Kidney epithelial cell (primary cell): ENCODE data around the gene CD36. TPM values are rescaled to one million over a fixed set of nuclear protein-coding genes. Genes with fewer than 3 reads are reported as not detected.

Experiments
- DNase-seq: peaks from one replicate; pipeline ENCODE4 v3.0.0-alpha.2; 2010; ENCODE audit warnings: low read depth
- H3K27me3 ChIP-seq: 2 replicates; pipeline ENCODE4 v1.6.0; 2011; ENCODE audit warnings: low read length; ENCODE audit not compliant: control insufficient read depth, insufficient read depth
- H3K36me3 ChIP-seq: 2 replicates; pipeline ENCODE4 v1.5.1; 2011; ENCODE audit warnings: low read length; ENCODE audit not compliant: control insufficient read depth, insufficient read depth
- H3K4me3 ChIP-seq: 2 replicates; pipeline ENCODE4 v1.5.1; 2011; ENCODE audit warnings: low read depth, mild to moderate bottlenecking, control low read depth, low read length
- total RNA-seq: library from RNA; depleted of rRNA; stranded (reverse); fragments of >200 nt; gene quantifications from 2 replicates; pipeline ENCODE4 v1.2.3, GENCODE V29; 2015
- TF ChIP-seq, protein P1 (sequence below): IDR thresholded peaks from 2 replicates; pipeline ENCODE4 v1.5.1; 2011; ENCODE audit warnings: mild to moderate bottlenecking, moderate library complexity, low read length, control low read depth, inconsistent platforms; ENCODE audit not compliant: insufficient read depth, poor library complexity, severe bottlenecking

The CD36 gene
- total RNA-seq, 1 donor from 2014 or later: not detected

- H3K4me3 ChIP-seq: no peak overlapping the region
- DNase-seq: no peak
- H3K27me3 ChIP-seq: no peaks in the 10 kb centered on the region
- TF ChIP-seq, protein P1, sequence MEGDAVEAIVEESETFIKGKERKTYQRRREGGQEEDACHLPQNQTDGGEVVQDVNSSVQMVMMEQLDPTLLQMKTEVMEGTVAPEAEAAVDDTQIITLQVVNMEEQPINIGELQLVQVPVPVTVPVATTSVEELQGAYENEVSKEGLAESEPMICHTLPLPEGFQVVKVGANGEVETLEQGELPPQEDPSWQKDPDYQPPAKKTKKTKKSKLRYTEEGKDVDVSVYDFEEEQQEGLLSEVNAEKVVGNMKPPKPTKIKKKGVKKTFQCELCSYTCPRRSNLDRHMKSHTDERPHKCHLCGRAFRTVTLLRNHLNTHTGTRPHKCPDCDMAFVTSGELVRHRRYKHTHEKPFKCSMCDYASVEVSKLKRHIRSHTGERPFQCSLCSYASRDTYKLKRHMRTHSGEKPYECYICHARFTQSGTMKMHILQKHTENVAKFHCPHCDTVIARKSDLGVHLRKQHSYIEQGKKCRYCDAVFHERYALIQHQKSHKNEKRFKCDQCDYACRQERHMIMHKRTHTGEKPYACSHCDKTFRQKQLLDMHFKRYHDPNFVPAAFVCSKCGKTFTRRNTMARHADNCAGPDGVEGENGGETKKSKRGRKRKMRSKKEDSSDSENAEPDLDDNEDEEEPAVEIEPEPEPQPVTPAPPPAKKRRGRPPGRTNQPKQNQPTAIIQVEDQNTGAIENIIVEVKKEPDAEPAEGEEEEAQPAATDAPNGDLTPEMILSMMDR: no peak
- no peaks in the 10 kb centered on the region for H3K36me3 ChIP-seq
These were observed 69.7 kb downstream of the CD36 start for GRCh38 chr7:80708123-80708522.

DNA sequence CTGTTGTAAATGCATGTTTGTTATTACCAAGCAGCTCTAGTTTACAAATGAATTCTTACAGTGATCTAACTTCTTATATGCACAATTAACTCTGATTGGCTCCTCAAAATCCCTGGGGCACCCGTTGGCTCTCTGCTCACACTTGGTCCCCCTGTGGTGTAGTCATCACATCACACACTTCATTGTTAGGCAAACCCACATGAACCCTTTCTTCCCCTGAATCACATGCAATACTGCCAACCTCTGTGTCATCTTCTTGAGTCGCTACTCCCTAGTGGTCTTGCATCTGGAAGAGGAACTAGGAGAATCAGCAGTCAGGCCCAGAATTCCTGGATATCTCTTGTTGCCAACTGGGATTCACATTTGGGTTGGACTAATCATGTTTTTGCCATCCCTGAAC, 73.1 kb downstream of the CD36 start:
- TF ChIP-seq, protein P1: no peak
- no peak overlapping the region for H3K4me3 ChIP-seq
- H3K27me3 ChIP-seq: no peaks in the 10 kb centered on the region
- no peak for DNase-seq
- no peaks in the 10 kb centered on the region for H3K36me3 ChIP-seq

GRCh38 chr7:80719261-80719660, 80.8 kb downstream of the CD36 start:
- TF ChIP-seq, protein P1: no peak
- H3K4me3 ChIP-seq: no peak overlapping the region
- no peak for DNase-seq
- H3K36me3 ChIP-seq: no peaks in the 10 kb centered on the region
- no peaks in the 10 kb centered on the region for H3K27me3 ChIP-seq

DNA sequence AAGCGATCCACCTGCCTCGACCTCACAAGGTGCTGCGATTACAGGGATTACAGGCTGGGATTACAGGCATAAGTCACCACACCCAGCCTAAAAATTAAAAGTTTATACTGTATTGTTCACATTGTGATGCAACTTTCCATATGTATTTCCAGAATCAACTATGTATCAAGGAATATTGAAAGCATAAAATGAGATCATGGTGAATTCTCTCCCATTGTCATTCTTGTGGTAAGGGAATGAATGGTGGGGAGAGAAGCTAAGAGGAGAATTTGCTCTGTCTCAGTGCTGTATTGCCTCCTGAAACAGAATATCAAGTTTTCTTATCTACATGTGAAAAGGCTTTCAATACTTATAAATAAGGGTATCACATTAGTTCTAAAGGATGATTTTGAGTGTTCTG, 81.7 kb downstream of the CD36 start:
- Histone ChIP-seq H3K27me3 (no peaks in the 10 kb centered on the region), H3K36me3 (no peaks in the 10 kb centered on the region), H3K4me3 (no peak overlapping the region)
- TF ChIP-seq, protein P1: no peak
- no peak for DNase-seq

DNA sequence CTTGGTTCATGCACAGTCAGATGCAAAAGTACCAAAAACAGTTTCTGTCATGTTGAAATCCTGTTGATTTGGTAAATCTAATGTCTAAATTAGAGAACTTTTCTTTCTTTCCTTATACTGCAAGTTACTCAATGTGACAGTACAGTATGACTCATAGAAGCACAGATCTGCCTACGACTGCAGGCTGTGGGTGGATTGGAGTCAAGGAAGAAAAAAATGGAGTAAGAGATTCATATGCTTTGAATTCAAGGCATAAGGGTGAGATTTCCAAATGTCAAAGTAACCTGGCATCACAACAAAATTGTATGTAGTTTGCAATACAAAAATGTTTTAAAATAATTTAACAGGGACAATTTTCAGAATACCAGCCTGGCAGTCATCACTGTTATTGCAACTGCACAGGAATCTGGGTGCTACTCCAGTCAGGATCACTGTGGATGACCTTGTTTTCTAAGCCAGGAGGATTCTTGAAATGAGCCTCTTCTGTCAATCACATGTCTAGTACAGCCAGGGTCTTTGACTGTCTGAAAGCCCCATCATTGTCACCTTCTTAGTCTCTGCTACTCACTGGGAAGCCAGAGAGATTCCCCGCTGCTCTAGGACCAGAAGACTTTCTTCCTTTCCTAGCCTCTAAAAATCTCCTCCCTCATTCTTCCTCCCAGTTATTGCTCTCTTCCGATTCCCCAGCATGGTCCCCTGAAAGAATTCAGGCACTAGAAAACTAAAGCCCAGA, 83.6 kb downstream of the CD36 start:
- DNase-seq: peak; percentile 77
- Histone ChIP-seq H3K36me3 (no peaks in the 10 kb centered on the region), H3K4me3 (no peak overlapping the region)

More for the DNA sequence above, 83.6 kb downstream of the CD36 start:
- H3K27me3 ChIP-seq: no peaks in the 10 kb centered on the region
- TF ChIP-seq, protein P1: no peak
